Measurements from ENCODE around the gene MAP3K2.

DNA sequence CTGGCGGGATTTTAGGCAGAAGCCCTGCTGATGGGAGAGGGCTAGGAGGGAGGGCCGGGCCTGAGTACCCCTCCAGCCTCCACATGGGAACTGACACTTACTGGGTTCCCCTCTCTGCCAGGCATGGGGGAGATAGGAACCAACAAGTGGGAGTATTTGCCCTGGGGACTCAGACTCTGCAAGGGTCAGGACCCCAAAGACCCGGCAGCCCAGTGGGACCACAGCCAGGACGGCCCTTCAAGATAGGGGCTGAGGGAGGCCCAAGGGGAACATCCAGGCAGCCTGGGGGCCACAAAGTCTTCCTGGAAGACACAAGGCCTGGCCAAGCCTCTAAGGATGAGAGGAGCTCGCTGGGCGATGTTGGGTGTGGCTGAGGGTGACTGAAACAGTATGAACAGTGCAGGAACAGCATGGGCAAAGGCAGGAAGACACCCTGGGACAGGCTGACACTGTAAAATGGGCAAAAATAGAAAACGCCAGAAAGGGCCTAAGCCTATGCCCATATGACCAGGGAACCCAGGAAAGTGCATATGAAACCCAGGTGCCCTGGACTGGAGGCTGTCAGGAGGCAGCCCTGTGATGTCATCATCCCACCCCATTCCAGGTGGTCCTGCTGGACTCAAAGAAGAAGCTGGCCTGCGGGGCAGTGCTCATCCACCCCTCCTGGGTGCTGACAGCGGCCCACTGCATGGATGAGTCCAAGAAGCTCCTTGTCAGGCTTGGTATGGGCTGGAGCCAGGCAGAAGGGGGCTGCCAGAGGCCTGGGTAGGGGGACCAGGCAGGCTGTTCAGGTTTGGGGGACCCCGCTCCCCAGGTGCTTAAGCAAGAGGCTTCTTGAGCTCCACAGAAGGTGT lies 39.0 kb upstream of the MAP3K2 start:
- TF ChIP-seq, protein P1, sequence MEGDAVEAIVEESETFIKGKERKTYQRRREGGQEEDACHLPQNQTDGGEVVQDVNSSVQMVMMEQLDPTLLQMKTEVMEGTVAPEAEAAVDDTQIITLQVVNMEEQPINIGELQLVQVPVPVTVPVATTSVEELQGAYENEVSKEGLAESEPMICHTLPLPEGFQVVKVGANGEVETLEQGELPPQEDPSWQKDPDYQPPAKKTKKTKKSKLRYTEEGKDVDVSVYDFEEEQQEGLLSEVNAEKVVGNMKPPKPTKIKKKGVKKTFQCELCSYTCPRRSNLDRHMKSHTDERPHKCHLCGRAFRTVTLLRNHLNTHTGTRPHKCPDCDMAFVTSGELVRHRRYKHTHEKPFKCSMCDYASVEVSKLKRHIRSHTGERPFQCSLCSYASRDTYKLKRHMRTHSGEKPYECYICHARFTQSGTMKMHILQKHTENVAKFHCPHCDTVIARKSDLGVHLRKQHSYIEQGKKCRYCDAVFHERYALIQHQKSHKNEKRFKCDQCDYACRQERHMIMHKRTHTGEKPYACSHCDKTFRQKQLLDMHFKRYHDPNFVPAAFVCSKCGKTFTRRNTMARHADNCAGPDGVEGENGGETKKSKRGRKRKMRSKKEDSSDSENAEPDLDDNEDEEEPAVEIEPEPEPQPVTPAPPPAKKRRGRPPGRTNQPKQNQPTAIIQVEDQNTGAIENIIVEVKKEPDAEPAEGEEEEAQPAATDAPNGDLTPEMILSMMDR (conservative IDR thresholded peaks at IDR 0.05; ENCODE audit: low read depth, low read length): no peak
- TF ChIP-seq POLR2A (IDR thresholded peaks at IDR 0.05; ENCODE audit: low read depth, low read length) (no peak), RCOR1 (IDR thresholded peaks at IDR 0.05; ENCODE audit: insufficient replicate concordance, low read length) (no peak), MAFK (IDR thresholded peaks at IDR 0.05; ENCODE audit: low read depth, low read length) (no peak), MAZ (IDR thresholded peaks at IDR 0.05; ENCODE audit: borderline replicate concordance, low read depth, low read length) (no peak), CEBPB (IDR thresholded peaks at IDR 0.05; ENCODE audit: low read depth, low read length) (no peak), BHLHE40 (IDR thresholded peaks at IDR 0.05; ENCODE audit: low read depth, low read length) (no peak), CHD1 (IDR thresholded peaks at IDR 0.05; ENCODE audit: low read depth, low read length) (no peak), RAD21 (IDR thresholded peaks at IDR 0.05; ENCODE audit: low read length) (no peak), NFE2L2 (IDR thresholded peaks at IDR 0.05; ENCODE audit: low read depth, low read length) (no peak), SMC3 (IDR thresholded peaks at IDR 0.05; ENCODE audit: low read depth, low read length) (no peak), MXI1 (IDR thresholded peaks at IDR 0.05; ENCODE audit: borderline replicate concordance, low read depth, low read length) (no peak)
- TF ChIP-seq, protein P2, sequence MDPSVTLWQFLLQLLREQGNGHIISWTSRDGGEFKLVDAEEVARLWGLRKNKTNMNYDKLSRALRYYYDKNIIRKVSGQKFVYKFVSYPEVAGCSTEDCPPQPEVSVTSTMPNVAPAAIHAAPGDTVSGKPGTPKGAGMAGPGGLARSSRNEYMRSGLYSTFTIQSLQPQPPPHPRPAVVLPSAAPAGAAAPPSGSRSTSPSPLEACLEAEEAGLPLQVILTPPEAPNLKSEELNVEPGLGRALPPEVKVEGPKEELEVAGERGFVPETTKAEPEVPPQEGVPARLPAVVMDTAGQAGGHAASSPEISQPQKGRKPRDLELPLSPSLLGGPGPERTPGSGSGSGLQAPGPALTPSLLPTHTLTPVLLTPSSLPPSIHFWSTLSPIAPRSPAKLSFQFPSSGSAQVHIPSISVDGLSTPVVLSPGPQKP (IDR thresholded peaks at IDR 0.05; ENCODE audit: borderline replicate concordance, low read depth, low read length): no peak
